22Rv1 (cell line): ENCODE data around the gene CACYBP.

Experiments used
- H3K27ac ChIP-seq: fragments of 450-650 bp; 2 replicates; pipeline ENCODE4 v1.5.1; 2017
- ZFX ChIP-seq: fragments of 450-650 bp; IDR thresholded peaks from 2 replicates; pipeline ENCODE4 v1.6.1; 2017; ENCODE audit warnings: antibody characterized with exemption, borderline replicate concordance
- TF ChIP-seq, protein P1 (sequence below): fragments of 450-650 bp; IDR thresholded peaks from 2 replicates; pipeline ENCODE4 v1.5.1; 2017; ENCODE audit warnings: mild to moderate bottlenecking

CACYBP gene

DNA sequence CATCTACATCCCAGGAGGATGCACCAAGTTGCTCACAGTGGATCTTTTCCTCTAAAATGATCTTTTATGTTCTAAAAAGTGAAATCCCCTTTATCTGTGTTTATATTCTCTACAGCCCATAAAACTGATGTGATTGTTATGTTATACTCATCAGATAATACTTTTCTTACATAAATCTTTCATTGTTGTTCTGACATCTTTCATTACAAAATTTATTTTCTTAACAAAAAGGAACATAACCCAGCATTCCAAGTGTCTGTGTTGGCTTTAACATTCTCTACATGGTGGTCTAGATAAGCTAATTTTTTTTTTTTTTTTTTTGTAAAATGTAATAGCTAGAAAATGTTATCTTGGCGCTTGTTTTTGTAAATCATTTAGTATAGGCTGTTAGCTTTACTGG lies 8.3 kb upstream of the CACYBP start:
- no peak for TF ChIP-seq ZFX
- TF ChIP-seq, protein P1, sequence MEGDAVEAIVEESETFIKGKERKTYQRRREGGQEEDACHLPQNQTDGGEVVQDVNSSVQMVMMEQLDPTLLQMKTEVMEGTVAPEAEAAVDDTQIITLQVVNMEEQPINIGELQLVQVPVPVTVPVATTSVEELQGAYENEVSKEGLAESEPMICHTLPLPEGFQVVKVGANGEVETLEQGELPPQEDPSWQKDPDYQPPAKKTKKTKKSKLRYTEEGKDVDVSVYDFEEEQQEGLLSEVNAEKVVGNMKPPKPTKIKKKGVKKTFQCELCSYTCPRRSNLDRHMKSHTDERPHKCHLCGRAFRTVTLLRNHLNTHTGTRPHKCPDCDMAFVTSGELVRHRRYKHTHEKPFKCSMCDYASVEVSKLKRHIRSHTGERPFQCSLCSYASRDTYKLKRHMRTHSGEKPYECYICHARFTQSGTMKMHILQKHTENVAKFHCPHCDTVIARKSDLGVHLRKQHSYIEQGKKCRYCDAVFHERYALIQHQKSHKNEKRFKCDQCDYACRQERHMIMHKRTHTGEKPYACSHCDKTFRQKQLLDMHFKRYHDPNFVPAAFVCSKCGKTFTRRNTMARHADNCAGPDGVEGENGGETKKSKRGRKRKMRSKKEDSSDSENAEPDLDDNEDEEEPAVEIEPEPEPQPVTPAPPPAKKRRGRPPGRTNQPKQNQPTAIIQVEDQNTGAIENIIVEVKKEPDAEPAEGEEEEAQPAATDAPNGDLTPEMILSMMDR: no peak
- no peak overlapping the region for H3K27ac ChIP-seq

DNA sequence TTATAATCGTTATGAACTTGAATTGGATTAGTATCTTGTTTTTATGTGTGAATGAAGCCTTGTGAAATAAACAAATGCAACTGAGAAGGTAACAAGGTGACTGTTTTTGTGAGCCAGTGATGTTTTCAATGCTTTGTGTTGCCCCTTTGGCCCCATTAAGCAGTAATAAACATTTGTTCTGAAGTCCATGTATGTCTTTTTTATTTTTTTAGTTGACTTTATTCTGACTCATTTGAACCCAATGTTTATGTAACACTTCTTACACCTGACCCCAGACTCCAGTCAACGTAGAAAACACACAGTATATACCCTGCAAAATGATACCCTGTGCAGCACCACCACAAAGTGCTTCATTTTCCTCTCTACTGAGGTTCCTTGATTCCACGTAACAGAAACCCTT lies 4.6 kb upstream of the CACYBP start:
- TF ChIP-seq ZFX: no peak
- TF ChIP-seq, protein P1: no peak
- H3K27ac ChIP-seq: no peak overlapping the region

DNA sequence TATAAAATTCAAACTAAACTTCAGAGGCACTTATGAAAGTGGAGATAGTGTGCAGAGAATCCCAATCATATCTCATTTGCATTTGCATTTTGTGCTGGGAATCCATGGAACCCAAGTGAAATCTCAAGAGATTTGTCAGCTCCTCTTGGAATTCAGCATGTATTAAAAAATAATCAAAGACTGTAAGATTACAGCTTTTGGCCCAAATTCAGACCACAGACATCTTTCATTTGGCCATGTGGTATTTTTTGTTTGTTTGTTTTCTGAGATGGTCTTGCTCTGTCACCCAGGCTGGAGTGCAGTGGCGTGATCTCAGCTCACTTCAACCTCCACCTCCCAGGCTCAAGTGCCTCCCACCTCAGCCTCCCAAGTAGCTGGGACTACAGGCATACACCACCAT lies 3.8 kb upstream of the CACYBP start:
- no peak overlapping the region for H3K27ac ChIP-seq
- TF ChIP-seq, protein P1: no peak
- no peak for TF ChIP-seq ZFX

DNA sequence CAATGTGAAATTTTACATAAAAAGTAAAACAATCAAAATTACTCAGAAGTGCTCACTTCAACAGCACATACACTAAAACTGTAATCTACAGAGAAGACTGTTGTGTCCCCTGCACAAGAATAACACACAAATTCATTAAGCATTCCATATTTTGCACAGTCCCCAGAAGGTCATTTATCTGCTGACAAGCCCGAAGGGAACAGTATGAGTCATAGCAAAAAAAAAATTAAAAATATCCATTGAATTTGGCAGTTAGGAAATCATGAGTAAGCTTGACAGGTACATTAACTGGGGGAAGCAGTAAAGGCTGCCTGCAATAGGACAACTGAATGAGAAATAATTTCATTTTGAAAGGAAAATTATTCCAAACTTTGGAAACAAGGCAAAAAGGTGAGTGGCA lies 3.3 kb upstream of the CACYBP start:
- TF ChIP-seq, protein P1: no peak
- no peak for TF ChIP-seq ZFX
- H3K27ac ChIP-seq: no peak overlapping the region

DNA sequence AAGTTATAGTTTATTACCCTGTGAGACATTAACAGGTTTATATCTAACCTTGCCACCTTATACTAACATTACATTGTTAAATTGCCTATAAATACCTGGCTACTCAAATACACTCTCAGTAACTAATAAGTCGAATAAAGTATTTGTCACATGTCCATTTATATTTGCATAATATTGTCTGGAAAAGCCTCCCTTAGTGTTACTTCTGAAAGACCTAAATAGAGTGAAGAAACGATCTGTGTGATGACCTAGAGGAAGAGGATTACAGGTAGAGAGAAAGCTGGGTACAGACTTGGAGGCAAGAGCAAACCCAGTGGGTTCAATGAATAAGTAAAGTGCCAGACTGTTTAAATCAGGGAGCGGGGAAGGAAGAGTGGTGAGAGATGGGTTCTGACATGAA lies 2.7 kb upstream of the CACYBP start:
- TF ChIP-seq, protein P1: no peak
- TF ChIP-seq ZFX: no peak
- H3K27ac ChIP-seq: no peak overlapping the region

DNA sequence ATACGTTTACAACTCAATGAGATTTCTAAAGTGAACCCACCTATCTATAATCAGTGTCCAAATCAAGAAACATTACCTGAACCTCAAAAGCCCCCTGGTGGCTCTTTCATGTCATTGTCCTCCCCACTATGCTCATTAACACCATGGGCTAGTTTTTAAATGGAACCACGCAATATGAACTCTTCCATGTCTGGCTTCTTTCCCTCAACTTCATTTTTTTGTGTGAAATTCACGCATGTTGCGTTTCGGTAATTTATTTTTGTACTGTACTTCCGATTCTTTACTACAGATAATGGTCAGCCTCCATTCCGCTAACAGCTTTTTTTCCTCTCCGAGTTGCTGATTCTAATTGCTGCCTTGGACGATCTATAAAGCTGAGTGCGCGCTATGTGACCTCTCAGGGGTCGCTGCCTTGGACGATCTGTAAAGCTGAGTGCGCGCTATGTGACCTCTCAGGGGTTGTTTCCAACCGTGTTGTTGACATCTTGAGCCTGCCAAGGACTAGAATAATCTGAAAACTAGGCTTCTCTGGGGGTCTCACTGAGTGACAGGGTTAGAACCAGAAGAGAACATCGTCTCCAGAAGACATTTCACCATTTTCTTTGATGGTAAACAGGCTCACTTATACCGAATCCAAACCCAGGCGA lies 1.1 kb upstream of the CACYBP start:
- no peak for TF ChIP-seq ZFX
- TF ChIP-seq, protein P1: peak; percentile 92
- peak overlapping the region; percentile 97 for H3K27ac ChIP-seq

DNA sequence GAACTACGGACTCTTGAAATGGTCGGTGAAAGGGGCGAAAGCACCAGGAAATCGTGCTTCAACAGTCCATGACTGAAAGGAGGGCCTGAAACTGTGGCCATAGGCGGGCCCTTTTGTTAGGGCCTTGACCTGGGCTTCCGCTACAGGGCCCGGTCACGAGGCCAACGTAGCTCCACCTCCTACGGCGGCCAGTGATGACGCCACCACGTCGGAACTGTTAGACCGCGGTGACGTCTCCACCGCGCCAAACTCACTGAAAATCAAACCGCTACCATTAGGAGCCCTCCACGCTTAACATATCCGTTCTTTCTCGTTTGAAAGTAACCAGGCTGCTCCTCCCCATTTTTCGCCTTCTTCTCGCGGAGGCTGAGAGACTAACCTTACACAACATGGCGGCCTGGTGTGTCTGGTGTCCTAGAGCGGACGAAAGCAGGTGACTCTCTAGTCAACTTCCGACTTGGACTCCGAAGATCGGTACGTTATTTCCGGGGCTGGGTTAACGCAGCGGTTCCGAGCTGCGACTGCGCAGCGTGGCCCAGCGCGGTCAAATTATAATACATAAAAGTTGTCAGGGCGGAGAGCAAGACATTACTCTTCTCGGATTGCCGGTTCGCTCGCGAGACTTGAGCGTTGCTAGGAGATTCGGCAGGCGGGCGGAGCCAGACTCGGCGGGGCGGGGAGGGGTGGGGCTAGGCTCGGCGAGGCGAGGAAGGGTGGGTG lies 371 bp upstream of the CACYBP start:
- peak overlapping the region; percentile 97 for H3K27ac ChIP-seq
- TF ChIP-seq ZFX: no peak
- TF ChIP-seq, protein P1: no peak
